ENCODE measurements around the gene ZNF579. TPM values are rescaled to one million over a fixed set of nuclear protein-coding genes. Genes with fewer than 3 reads are reported as not detected.

ZNF579 gene
- total RNA-seq, 1 experiment from 2014 or later, result 12.6 TPM

Other genes with a start within 250 kb of the ZNF579 start
- 12.9 and 16.8 TPM in 2 replicates for gene KMT5C, start 241.0 kb downstream of the ZNF579 start, total RNA-seq (2022)
- 0.33 and 0.93 TPM in 2 replicates for gene COX6B2, start 226.1 kb downstream of the ZNF579 start, total RNA-seq (2022)
- not detected in 2 replicates for gene GARIN5B, start 217.6 kb downstream of the ZNF579 start, total RNA-seq (2022)
- 4.2 TPM in 2 replicates for gene IL11, start 210.4 kb downstream of the ZNF579 start, total RNA-seq (2022)
- gene TMEM190, start 204.0 kb downstream of the ZNF579 start, total RNA-seq (2022), result 0.58 and 0.59 TPM in 2 replicates
- 10.6 and 14.9 TPM in 2 replicates for gene TMEM238, start 196.6 kb downstream of the ZNF579 start, total RNA-seq (2022)
- gene RPL28, start 194.9 kb downstream of the ZNF579 start, total RNA-seq (2022), result 2,816 and 2,868 TPM in 2 replicates
- 331 and 345 TPM in 2 replicates for gene UBE2S, start 173.1 kb downstream of the ZNF579 start, total RNA-seq (2022)
- not detected in 2 replicates for gene SHISA7, start 137.5 kb downstream of the ZNF579 start, total RNA-seq (2022)
- 34.3 and 59.9 TPM in 2 replicates for gene ISOC2, start 119.2 kb downstream of the ZNF579 start, total RNA-seq (2022)
- 0.23 and 0.32 TPM in 2 replicates for gene C19orf85, start 116.1 kb downstream of the ZNF579 start, total RNA-seq (2022)
- 6.2 and 12.1 TPM in 2 replicates for gene ZNF628, start 104.2 kb downstream of the ZNF579 start, total RNA-seq (2022)
- 16.6 and 22.8 TPM in 2 replicates for gene NAT14, start 95.7 kb downstream of the ZNF579 start, total RNA-seq (2022)
- 0.33 and 0.59 TPM in 2 replicates for gene SSC5D, start 92.4 kb downstream of the ZNF579 start, total RNA-seq (2022)
- gene SBK2, start 43.7 kb downstream of the ZNF579 start, total RNA-seq (2022), result not detected in 2 replicates
- gene SBK3, start 35.3 kb downstream of the ZNF579 start, total RNA-seq (2022), result not detected in 2 replicates
- 13.5 and 16.3 TPM in 2 replicates for gene FIZ1, start 18.7 kb upstream of the ZNF579 start, total RNA-seq (2022)
- 15.7 and 17.6 TPM in 2 replicates for gene ZNF524, start 19.4 kb upstream of the ZNF579 start, total RNA-seq (2022)
- gene ZNF865, start 24.8 kb upstream of the ZNF579 start, total RNA-seq (2022), result 12.2 and 12.7 TPM in 2 replicates
- 2.7 and 3.1 TPM in 2 replicates for gene ZNF784, start 43.7 kb upstream of the ZNF579 start, total RNA-seq (2022)
- gene ZNF580, start 60.2 kb upstream of the ZNF579 start, total RNA-seq (2022), result 38.9 and 44.9 TPM in 2 replicates
- gene ZNF581, start 62.8 kb upstream of the ZNF579 start, total RNA-seq (2022), result 22.3 and 25.7 TPM in 2 replicates
- gene CCDC106, start 67.4 kb upstream of the ZNF579 start, total RNA-seq (2022), result 2.3 and 2.5 TPM in 2 replicates
- gene U2AF2, start 74.2 kb upstream of the ZNF579 start, total RNA-seq (2022), result 220 and 280 TPM in 2 replicates
- 102 and 123 TPM in 2 replicates for gene EPN1, start 94.4 kb upstream of the ZNF579 start, total RNA-seq (2022)
- gene NLRP9, start 157.6 kb upstream of the ZNF579 start, total RNA-seq (2022), result not detected in 2 replicates
- not detected in 2 replicates for gene RFPL4A, start 178.2 kb upstream of the ZNF579 start, total RNA-seq (2022)
- gene RFPL4AL1, start 188.3 kb upstream of the ZNF579 start, total RNA-seq (2022), result not detected in 2 replicates